HEK293 (cell line): ENCODE results near the gene NFIB.

Experiments used
- MZF1 ChIP-seq: fragments of 450-650 bp; formaldehyde crosslinking; IDR thresholded peaks from 2 replicates; pipeline ENCODE4 v1.5.1; 2017; ENCODE audit warnings: missing biosample characterization, missing genetic modification characterization, borderline replicate concordance
- REST ChIP-seq: fragments of 450-650 bp; formaldehyde crosslinking; IDR thresholded peaks from 2 replicates; pipeline ENCODE4 v1.5.1; 2016; ENCODE audit warnings: missing biosample characterization, missing genetic modification characterization
- TCF7L2 ChIP-seq: IDR thresholded peaks from 2 replicates; pipeline ENCODE4 v1.6.1; 2011; ENCODE audit warnings: low read depth, mild to moderate bottlenecking, inconsistent platforms, low read length, moderate library complexity, borderline replicate concordance
- ZBTB11 ChIP-seq: fragments of 450-650 bp; formaldehyde crosslinking; conservative IDR thresholded peaks from 2 replicates; pipeline ENCODE4 v1.5.1; 2016; ENCODE audit warnings: low read depth, missing biosample characterization, missing genetic modification characterization
- ZBTB48 ChIP-seq: fragments of 450-650 bp; formaldehyde crosslinking; IDR thresholded peaks from 2 replicates; pipeline ENCODE4 v1.5.1; 2016; ENCODE audit warnings: missing biosample characterization, missing genetic modification characterization
- ZNF501 ChIP-seq: fragments of 450-650 bp; formaldehyde crosslinking; IDR thresholded peaks from 2 replicates; pipeline ENCODE4 v1.5.1; 2016; ENCODE audit warnings: missing biosample characterization, missing genetic modification characterization
- ZNF610 ChIP-seq: fragments of 450-650 bp; formaldehyde crosslinking; IDR thresholded peaks from 2 replicates; pipeline ENCODE4 v1.5.1; 2016; ENCODE audit warnings: missing biosample characterization, missing genetic modification characterization, borderline replicate concordance
- ZNF639 ChIP-seq: fragments of 450-650 bp; formaldehyde crosslinking; IDR thresholded peaks from 2 replicates; pipeline ENCODE4 v1.5.1; 2016; ENCODE audit warnings: missing biosample characterization, missing genetic modification characterization
- ZNF76 ChIP-seq: fragments of 450-650 bp; formaldehyde crosslinking; IDR thresholded peaks from 2 replicates; pipeline ENCODE4; 2016; ENCODE audit warnings: low read depth, missing biosample characterization, missing genetic modification characterization, borderline replicate concordance
- TF ChIP-seq, protein P1 (sequence below): fragments of 450-650 bp; formaldehyde crosslinking; IDR thresholded peaks from 2 replicates; pipeline ENCODE4 v1.5.1; 2016; ENCODE audit warnings: missing biosample characterization, missing genetic modification characterization
- TF ChIP-seq, protein P2 (sequence below): fragments of 450-650 bp; formaldehyde crosslinking; IDR thresholded peaks from 2 replicates; pipeline ENCODE4 v1.5.1; 2017; ENCODE audit warnings: missing biosample characterization, missing genetic modification characterization

DNA sequence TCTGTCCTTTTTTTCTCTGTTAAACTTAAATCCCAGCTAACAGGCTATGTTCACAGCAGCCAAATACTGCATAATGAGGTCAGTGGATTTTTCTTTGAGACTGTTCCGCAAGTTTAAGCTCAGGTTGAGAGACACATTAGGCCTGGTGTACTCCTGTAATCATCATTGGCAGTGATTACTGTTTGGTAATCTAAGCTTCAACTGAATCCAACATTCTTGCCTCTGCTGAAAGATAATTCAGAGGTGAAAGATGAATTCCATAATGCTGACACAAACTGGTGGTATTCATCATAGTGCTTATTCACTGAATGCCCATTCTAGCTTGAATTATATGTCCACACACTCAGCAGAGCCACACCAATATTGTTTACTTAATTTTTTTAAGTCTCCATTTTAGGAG is 108.5 kb downstream of the NFIB start:
- TF ChIP-seq, protein P1, sequence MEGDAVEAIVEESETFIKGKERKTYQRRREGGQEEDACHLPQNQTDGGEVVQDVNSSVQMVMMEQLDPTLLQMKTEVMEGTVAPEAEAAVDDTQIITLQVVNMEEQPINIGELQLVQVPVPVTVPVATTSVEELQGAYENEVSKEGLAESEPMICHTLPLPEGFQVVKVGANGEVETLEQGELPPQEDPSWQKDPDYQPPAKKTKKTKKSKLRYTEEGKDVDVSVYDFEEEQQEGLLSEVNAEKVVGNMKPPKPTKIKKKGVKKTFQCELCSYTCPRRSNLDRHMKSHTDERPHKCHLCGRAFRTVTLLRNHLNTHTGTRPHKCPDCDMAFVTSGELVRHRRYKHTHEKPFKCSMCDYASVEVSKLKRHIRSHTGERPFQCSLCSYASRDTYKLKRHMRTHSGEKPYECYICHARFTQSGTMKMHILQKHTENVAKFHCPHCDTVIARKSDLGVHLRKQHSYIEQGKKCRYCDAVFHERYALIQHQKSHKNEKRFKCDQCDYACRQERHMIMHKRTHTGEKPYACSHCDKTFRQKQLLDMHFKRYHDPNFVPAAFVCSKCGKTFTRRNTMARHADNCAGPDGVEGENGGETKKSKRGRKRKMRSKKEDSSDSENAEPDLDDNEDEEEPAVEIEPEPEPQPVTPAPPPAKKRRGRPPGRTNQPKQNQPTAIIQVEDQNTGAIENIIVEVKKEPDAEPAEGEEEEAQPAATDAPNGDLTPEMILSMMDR: no peak
- TF ChIP-seq ZNF610 (tag by site-specific recombination) (no peak), REST (no peak), ZNF76 (no peak), ZNF639 (no peak), TCF7L2 (no peak), ZBTB48 (tag by site-specific recombination) (no peak), ZNF501 (tag by site-specific recombination) (no peak), MZF1 (tag by site-specific recombination) (no peak), ZBTB11 (tag by site-specific recombination) (no peak)
- TF ChIP-seq, protein P2, sequence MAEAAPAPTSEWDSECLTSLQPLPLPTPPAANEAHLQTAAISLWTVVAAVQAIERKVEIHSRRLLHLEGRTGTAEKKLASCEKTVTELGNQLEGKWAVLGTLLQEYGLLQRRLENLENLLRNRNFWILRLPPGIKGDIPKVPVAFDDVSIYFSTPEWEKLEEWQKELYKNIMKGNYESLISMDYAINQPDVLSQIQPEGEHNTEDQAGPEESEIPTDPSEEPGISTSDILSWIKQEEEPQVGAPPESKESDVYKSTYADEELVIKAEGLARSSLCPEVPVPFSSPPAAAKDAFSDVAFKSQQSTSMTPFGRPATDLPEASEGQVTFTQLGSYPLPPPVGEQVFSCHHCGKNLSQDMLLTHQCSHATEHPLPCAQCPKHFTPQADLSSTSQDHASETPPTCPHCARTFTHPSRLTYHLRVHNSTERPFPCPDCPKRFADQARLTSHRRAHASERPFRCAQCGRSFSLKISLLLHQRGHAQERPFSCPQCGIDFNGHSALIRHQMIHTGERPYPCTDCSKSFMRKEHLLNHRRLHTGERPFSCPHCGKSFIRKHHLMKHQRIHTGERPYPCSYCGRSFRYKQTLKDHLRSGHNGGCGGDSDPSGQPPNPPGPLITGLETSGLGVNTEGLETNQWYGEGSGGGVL (tag by site-specific recombination): no peak
